HG03139 (cell line): ENCODE data around the gene FAM98B.
A peak's percentile ranks its signal among the peaks of the same experiment; 100 is the strongest.

Source experiments
- ATAC-seq: cut with Tn5 transposase; IDR thresholded peaks from one replicate; pipeline ENCODE4 v1.9.1; 2021; ENCODE audit not compliant: unreplicated experiment

The FAM98B gene

DNA sequence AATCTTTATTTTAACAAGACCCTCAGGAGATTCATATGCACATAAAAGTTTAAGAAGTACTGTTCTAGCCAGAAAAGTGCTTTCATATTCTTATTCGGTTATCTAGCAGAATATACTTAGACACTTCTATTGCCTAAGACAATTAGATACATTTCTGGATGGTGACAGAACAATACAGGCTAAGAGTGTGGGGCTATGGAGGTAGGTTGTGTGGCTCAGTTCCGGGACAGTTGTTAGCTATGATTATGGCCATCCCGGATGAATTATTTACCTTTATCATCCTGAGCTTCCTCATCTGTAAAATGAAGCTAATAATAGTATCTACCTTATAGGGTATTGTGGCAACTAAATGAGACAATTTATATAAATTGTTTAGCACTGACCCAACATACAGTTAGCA lies 6.6 kb downstream of the FAM98B start:
- no peak for ATAC-seq

DNA sequence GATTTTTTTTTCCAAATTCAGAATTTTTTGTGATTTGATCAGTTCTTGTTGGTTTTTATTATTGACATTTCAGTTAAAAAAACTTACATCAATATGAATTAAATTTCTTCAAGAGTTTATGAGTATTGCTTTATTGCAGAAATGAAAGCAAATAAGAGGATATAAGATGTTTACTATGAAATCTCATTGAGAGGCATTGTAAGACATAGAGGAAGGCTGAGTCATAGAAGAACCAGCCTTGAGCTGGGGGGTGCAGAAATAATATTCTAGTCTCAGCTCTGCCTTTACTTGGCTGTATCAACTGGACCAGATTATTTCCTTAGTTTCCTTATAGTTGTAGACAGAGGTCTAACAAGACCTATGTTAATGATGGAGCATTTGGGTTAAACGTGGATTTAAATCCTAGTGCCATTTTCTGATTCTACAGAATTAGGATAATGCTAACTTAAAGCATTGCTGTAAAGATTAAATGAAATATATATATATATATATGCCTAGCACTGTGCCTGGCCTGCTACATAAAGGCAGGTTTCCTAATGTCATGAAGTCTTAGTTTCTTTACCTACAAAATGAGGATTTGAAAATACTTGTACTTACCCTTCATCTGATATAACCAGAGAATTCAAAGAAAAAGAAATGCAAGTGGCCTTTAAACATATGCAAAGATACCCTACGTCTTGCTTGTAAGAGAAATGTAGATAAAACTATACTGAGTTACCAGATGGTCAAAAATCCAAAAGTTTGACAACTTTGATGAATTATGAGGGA lies 7.3 kb downstream of the FAM98B start:
- peak; percentile 65 for ATAC-seq

DNA sequence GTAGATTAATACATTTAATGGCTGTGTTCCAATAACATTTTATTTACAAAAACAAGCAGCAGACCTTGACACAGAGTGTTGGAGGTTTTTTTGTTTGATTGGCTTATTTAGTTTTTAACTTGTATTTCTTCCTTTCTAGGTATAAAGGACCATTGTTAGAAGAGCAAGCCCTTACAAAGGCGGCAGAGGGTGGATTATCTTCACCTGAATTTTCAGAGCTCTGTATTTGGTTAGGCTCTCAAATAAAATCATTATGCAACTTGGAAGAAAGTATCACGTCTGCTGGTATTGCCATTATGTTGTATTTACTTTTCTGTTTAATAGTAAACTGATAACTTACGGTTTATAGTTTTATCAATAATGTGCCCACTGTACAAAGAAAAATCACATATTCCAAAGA lies 10.0 kb downstream of the FAM98B start:
- ATAC-seq, result no peak

DNA sequence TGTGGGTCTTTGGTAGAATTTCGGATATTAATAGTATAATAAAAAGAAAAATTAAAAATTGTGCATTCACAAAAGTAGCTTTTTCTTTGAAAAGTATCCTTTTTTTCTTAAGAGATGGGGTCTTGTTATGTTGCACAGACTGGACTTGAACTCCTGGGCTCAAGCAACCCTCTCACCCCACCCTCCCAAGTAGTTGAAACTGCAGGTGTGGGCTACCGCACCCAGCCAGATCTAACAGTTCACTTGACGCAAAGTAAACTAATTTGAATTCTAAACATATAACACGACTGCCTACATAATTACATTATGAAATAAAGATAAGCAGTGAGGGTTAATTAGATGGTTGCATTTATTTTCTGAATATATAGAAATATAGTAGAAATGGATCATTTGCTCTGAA lies 10.7 kb downstream of the FAM98B start:
- ATAC-seq, result no peak

DNA sequence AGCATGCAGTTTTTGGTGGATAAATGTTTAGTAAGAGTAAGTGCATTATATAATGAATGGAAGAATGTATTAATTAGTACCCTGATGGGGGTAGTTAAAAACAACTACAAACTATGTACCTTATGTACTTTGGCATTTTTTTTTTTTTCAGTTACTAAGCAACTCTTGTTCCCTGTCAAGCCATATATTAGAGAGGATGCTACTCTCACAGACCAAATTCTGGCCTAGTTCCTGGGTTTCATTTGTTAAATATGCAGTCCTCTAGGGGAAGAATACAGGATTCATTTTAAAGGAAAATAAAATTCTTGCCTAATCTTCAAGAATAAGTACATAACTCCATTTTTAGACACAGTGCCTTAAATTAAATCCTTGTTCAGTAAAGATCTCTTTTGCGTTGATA lies 16.9 kb downstream of the FAM98B start:
- ATAC-seq, result no peak

DNA sequence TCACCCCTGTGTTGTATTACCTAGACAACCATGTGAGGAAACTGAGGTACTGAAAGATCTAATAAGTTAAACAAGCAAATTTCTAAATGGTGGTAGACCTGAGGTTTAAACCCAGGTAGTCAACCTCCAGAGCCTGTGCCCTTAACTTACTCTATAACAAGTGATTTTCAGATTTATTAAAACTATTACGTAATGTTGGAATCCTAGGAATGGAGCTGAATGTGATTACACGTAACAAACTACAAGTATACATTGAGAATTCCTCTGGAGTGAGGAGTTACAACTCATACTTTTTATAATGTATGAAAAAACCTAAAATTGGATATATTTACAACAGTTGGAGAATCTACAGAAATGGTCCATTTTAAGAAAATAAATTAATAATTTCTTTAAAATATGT lies 18.0 kb downstream of the FAM98B start:
- no peak for ATAC-seq

DNA sequence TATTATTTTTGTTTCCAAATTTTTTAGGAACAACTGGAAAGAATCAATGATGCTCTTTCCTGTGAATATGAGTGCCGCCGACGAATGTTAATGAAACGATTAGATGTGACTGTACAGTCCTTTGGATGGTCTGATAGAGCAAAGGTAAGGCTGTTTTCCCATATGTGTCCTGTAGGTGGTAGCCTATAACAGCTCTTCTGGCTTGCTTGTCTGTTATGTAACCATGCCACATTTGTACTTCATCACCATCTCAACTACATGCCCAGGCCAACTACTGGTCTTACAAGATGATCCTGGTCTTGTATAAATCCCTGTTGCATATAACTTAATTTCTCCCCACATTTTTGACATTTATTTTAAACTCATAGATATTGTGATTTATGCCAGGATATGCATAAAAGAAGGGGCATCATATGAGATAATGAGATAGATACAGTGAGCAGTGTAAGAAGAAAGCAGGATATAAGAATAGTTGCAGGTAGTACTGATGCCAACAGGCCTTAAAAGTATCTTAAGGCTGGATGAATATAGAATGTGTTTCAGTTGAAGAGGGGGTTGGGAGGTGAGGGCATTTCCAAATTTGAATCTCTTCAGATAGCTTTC lies 20.3 kb downstream of the FAM98B start:
- peak; percentile 97 for ATAC-seq

DNA sequence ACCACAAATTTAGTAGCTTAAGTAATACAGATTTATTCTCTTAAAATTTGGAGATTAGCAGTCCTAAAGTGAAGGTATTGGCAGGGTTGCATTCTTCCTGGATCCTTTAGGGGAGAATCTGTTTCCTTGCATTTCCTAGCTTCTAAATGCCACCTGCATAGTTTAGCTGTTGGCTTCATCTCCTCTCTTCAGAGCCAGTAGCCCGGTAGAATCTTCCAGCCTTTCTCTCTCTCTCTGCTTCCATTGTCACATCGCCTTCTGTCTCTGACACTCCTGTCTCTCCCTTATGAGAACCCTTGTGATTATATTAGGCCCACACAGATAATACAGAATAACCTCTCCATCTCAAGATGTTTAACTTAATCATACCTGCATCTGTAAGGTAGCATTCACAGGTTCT lies 21.4 kb downstream of the FAM98B start:
- no peak for ATAC-seq

DNA sequence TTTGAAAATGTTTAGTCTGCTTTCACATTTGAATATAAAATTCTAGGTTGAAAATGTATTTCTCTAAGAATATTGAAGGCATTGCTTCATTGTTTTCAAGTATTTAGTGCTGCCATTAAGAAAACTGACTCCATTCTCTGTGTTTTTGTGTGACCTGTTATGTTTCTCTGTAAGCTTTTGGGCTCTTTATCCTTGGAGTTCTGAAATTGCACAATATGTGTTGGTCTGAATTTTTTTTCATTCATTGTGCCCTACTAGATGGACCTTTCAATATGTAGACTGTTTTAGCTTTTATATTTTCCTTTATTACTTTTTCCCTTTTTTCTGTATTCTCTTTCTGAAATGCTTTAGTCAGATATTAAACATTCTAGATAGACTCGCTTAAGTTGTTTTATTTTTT lies 22.2 kb downstream of the FAM98B start:
- no peak for ATAC-seq

DNA sequence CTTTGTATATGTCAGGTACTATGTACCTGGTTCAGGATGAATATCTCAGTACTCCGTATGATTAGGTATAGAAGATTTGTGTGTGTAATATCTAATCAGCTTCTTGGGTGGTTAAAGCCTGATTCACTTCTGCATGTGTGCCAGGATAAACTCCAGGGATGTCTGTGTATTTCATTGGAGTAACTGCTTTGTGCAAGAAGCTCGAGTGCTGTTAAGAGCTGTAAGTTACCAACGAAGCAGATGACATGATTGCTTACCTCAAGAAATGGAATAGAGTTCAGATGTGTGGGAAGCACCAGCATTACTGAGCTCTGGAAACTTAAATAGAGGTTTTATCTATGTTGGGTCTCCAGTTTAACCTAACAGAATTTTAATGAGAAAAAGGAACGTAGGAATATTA lies 23.7 kb downstream of the FAM98B start:
- ATAC-seq, result no peak

DNA sequence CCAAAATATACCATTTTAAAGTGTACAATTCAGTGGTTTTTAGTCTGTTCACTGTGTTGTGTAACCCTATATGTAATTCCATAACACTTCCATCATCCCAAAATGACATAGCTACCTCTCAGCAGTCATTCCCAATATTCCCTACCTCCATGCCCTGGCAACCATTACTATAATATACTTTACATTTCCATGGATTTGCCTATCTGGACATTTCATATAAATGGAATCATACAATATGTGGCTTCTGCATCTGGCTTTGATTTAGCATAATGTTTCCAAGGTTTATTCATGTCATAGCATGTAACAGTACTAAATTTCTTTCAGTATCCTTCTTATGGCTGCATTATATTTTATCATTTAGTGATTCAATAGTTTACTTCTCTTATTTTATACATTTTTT lies 25.3 kb downstream of the FAM98B start:
- ATAC-seq, result no peak

DNA sequence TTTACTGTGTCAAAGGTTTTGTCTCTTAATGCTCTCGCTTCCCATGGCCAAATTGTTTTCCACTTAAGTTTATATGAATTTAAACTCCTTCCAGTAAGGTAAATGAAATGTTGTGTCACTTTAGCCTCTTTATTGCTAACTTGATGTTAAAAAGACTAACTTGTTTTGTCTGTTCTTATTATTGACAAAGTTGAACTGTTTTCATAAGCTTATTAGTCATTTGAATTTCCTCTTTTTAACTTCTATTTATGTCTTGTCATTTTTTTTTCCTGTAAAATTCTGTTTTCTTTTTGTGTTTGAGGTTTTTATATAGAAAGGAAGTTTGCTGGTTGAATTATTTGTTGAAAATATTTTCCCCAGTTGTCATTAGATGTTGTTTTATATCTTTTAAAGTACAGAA lies 25.8 kb downstream of the FAM98B start:
- no peak for ATAC-seq

DNA sequence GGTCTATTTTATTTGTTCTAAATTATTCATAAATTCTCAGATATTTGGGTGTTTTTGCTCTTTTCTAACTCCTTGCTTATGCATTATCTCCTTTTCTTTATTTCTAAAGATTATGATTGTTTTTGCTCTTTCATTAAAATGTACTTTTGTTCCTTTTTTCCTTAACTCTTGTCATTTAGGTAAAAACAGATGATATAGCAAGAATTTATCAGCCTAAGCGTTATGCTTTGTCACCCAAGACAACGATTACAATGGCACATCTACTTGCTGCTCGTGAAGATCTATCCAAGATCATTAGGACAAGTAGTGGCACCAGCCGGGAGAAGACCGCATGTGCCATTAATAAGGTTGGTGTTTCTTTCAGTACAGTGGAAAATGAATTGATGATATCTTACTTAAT lies 27.2 kb downstream of the FAM98B start:
- ATAC-seq, result no peak

DNA sequence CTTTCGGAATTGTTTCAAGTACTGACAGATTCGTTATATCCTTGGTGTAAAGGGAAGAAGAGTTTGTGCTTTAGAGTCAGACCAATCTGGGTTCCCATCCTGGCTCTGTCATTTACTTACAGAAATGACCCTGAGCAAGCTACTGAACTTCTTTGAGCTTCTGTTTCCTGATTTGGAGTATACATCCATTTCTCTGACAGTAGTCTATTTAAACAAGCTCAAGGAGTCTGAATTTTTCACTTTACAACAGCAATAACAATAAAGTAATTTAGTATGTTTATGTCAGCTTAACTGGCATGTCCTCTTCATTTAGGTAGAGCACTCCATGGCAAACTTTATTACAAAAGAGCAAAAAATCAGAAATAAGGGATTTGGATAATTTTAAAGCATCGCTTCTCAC lies 27.8 kb downstream of the FAM98B start:
- no peak for ATAC-seq

DNA sequence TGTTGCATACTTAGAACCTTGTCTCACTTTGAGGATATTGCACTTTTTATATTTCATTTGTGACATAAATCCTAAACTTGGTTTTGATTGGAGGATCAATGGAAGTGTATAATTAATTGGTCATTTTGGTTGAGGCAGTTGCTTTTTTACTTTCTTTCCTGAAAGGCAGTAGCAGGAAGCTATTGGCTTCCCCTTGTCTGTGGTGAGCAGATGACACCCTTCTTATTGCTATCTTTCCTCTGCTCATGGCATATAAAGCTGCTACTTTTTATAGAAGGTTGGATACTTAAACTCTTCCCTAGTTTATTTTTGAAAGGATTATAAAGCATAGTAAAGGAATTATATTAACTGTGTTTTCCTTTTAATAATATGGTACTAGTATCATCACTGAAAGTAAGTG lies 28.6 kb downstream of the FAM98B start:
- ATAC-seq, result no peak

DNA sequence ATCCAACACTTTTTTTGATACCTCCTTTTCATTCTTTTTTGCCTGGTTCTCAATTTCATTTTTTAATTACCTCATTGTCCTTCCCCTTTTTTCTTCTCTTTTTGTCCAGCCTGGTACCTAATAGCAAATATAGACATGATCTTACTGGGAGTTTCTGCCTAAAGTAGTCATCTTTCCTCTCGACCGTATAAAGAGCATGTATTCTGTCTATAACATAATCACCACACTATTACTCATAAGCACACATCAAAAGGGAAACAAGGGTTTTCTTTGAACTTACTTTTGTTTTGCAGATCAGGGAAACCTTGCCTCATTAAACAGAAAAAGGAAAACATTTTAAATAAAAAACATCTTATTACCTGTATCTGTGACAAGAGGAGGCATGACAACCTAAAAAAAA lies 33.0 kb downstream of the FAM98B start:
- ATAC-seq, result no peak

DNA sequence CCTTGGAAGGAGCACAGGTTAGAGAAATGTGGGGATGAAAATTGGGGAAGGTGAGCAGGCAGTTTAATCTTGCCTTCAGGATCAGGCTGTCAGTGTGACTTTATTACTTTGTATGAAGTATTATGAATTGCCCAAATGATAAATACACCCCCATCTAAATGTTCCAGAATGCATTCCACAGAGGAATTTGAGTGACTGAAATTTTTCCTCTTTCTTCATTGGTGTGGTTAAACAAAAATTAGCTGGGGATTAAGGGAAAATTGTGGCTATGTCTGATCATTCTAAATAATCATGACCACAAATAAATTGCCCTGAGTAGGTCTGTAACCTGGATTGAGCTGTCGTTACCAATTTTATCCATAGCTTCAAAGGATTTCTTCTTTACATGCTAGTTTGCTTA lies 33.5 kb downstream of the FAM98B start:
- ATAC-seq, result no peak

DNA sequence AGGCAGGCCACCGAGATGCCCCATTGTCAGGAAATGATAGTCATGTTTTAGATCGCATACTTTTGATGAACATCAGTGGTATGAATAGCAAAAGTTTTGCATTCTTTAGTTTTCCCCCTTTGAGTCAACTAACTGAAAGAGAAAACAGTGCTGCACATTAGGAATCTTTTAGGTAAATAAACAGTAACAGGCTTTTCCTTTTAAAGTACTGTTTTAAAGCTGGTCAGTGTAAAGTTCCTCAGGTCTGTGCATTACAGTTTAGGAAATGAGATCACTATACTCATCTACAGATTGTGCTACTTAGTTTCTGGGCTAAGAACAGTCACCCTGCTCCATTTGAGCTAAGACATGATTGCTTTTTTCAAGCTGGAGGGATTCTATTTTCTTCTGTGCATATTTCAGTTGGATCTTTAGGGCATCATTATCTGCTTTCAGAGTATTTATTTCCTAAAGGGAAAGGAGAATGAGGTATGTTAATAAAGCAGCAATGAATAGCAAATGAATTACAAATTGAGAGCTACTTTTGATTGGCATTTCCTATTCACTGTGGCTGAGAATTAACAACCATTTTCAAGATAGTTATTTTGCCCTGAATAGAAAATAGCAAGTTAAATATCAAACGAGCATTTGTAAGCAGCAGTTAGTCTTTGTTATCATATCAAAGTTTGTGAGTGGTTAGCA lies 36.5 kb downstream of the FAM98B start:
- no peak for ATAC-seq

DNA sequence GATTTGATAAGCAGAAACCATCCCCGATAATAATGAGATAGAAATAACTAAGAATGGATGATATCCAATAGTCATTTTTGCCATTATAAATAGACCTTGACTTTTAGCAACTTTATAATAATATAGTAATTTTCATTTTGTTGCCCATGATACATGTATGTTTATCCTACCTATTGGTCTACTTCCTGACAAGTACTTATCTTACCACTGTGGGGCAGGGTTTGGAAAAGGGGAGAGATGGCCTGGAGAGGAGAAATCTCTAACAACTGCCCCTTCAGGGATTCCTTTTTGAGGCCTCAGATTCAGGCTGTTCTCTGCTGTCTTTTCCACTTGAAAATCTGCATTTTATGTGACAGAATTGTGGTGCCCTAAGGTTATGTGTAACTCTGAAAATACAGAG lies 42.2 kb downstream of the FAM98B start:
- ATAC-seq, result no peak

DNA sequence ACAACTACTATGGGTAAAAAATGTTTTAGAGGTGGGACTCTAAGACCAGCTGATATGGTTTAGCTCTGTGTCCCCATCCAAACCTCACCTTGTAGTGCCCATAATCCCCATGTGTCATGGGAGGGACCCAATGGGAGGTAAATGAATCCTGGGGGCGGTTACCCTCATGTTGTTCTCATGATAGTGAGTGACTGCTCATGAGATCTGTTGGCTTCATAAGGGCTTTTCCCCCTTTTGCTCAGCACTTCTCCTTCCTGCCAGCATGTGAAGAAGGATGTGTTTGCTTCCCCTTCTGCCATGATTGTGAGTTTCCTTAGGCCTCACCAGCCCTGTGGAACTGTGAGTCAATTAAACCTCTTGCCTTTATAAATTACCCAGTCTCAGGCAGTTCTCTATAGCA lies 45.7 kb downstream of the FAM98B start:
- no peak for ATAC-seq

DNA sequence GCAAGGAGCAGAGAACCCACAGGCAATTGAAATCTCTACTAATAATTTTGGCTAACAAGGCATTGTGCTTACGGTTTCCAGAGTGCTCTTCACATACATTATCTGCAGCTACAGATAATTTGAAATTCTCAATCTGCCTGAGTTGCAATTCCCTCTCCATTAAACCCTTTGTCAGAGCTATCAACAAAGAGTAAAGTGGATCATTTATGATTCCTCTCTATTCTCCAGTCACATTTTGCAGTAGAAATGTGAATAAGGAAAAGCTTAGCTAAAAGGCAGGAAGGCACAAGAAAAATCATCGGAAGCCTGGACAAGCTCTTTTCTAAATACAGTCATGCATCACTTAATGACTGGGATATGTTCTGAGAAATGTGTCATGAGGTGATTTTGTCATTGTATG lies 49.6 kb downstream of the FAM98B start:
- ATAC-seq, result no peak

DNA sequence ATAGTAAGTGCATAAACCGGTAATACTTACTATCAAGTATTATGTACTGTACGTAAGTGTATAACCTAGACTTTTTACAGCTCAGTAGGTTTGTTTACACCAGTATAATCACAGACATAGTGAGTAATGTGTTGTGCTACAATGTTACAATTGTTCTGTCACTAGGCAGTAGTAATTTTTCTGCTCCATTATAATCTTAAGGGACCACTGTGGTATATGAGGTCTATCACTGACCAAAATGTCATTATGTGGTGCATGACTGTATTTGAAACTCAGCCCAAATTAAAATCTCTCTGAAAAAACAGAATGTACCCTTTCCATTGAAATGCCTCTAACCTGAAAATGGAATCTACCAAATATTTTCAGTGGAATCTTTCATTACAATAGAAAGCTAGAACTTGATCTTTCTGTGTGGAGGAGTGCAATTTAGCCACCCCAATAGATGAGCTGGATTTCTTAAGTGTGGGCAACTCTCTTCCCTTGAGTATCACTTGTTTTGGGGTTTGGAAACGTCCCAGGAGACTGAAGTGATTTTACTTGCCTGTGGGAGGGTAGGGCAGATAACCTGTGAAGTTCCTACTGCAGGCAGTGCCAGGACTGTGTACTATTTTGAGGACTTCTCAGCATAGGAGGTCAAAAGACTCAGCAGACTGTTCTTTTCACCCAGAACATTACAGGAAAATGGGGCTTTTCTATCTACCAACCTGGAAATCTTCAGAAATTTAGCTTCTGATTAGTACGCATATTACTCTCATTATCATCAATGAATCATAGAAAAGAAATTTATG lies 50.9 kb downstream of the FAM98B start:
- ATAC-seq, result no peak
